ENCODE measurements around the gene TFPI. TPM values are rescaled to one million over a fixed set of nuclear protein-coding genes. Genes with fewer than 3 reads are reported as not detected.

TFPI gene
- total RNA-seq, 1 donor from 2014 or later = 56.6 TPM

DNA sequence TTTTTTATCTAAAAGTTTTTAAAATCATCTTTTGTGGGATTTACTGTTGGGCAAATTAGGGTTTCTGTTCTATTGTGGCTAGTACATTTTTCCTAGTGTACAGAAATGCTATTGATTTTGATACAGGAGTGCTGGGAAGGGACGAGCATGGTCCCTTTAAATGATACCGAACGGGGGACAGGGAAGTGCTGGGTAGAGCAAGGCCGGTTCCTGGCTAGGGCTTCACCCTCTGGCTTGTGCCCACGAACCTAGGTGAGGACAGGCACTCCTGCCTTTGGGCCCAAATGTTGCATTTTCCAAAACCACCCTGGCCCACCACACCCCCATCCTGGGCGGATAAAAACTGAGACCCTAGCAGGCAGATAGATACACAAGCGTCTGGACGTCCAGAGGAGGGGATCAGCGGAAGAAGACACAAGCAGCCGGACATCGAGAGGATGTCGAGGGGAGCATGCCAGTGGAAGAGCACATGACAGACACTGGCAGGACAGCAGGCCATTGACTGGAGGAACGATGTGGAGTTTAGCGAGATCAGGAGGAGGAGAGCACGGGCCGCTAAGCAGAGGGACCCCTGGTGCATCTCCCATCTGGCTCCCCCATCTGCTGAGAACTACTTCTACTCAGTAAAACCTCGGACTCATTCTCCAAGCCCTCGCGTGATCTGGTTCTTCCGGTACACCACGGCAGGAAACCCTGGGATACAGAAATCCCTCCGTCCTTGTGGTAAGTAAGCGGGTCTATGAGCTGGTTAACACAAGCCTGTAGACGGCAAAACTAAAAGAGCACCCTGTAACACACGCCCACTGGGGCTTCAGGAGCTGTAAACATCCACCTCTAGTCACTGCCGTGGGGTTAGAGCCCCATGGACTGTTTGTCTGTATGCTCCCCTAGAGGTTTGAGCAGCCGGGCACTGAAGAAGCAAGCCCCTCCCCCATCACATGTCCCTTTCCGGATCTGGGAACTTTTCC is 92.7 kb downstream of the TFPI start:
- no peaks in the 10 kb centered on the region for H3K36me3 ChIP-seq (ENCODE audit: insufficient read depth, low read length)
- H3K9me3 ChIP-seq (ENCODE audit: insufficient read depth, low read depth, low read length) = no peaks in the 10 kb centered on the region
- FAIRE-seq (no peak), DNase-seq (ENCODE audit: low read depth) (no peak)
- no peak overlapping the region for H3K27ac ChIP-seq (ENCODE audit: low read depth, low read length)
- H3K36me3 Mint-ChIP-seq (ENCODE audit: low read depth, unreplicated experiment) = no peaks in the 10 kb centered on the region
- H3K4me3 Mint-ChIP-seq (ENCODE audit: unreplicated experiment) = peak overlapping the region; percentile 68
- no peaks in the 10 kb centered on the region for H3K27me3 Mint-ChIP-seq (ENCODE audit: low read depth, unreplicated experiment)
- H3K9ac ChIP-seq (ENCODE audit: low read length) = no peak overlapping the region
- H4K20me1 ChIP-seq (ENCODE audit: insufficient read depth, low read length) = no peaks in the 10 kb centered on the region
- H3K9me3 Mint-ChIP-seq (ENCODE audit: unreplicated experiment) = no peaks in the 10 kb centered on the region
- H3K79me2 ChIP-seq (ENCODE audit: insufficient read depth, low read length) = no peaks in the 10 kb centered on the region
- no peaks in the 10 kb centered on the region for H3K4me1 Mint-ChIP-seq (ENCODE audit: low read depth, unreplicated experiment)
- no peaks in the 10 kb centered on the region for H3K4me1 ChIP-seq (ENCODE audit: insufficient read depth, low read length)
- H3K4me2 ChIP-seq (ENCODE audit: low read length) = no peak overlapping the region
- TF ChIP-seq, protein P1, sequence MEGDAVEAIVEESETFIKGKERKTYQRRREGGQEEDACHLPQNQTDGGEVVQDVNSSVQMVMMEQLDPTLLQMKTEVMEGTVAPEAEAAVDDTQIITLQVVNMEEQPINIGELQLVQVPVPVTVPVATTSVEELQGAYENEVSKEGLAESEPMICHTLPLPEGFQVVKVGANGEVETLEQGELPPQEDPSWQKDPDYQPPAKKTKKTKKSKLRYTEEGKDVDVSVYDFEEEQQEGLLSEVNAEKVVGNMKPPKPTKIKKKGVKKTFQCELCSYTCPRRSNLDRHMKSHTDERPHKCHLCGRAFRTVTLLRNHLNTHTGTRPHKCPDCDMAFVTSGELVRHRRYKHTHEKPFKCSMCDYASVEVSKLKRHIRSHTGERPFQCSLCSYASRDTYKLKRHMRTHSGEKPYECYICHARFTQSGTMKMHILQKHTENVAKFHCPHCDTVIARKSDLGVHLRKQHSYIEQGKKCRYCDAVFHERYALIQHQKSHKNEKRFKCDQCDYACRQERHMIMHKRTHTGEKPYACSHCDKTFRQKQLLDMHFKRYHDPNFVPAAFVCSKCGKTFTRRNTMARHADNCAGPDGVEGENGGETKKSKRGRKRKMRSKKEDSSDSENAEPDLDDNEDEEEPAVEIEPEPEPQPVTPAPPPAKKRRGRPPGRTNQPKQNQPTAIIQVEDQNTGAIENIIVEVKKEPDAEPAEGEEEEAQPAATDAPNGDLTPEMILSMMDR (IDR thresholded peaks at IDR 0.05; ENCODE audit: insufficient read depth, low read depth, low read length) = no peak
- TF ChIP-seq EZH2 (IDR thresholded peaks at IDR 0.05; ENCODE audit: insufficient read depth, low read length) = no peak
- no peak overlapping the region for H3K4me3 ChIP-seq (ENCODE audit: insufficient read depth, low read depth, low read length)
- H3K27me3 ChIP-seq (ENCODE audit: insufficient read depth, low read length) = no peaks in the 10 kb centered on the region
- H2AFZ ChIP-seq (ENCODE audit: low read depth, low read length) = no peak overlapping the region
- H3K27ac Mint-ChIP-seq (ENCODE audit: unreplicated experiment) = no peak overlapping the region

DNA sequence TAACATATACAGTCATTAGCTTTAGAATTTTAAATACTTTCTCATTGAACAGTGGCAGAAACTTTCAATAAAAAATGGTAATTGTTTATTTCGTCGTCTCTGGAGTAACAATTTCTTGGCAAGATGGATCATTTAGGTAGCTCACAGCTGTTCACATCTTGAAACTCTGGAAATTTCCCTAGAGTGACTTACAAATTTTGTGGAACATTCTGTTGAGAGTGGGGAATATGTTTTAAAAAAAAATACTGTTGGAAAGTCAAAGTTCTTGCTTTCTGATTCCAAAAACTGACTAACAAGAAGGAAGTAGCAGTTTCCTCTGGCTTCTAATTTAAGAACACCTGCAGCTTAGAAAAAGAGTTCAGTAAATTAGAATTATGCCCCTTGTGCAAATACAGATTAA is 95.0 kb downstream of the TFPI start:
- Histone ChIP-seq H3K79me2 (ENCODE audit: insufficient read depth, low read length) (no peaks in the 10 kb centered on the region), H3K36me3 (ENCODE audit: insufficient read depth, low read length) (no peaks in the 10 kb centered on the region), H3K9me3 (ENCODE audit: insufficient read depth, low read depth, low read length) (no peaks in the 10 kb centered on the region), H3K27me3 (ENCODE audit: insufficient read depth, low read length) (no peaks in the 10 kb centered on the region), H4K20me1 (ENCODE audit: insufficient read depth, low read length) (no peaks in the 10 kb centered on the region), H3K27ac (ENCODE audit: low read depth, low read length) (no peak overlapping the region), H3K4me1 (ENCODE audit: insufficient read depth, low read length) (no peaks in the 10 kb centered on the region), H2AFZ (ENCODE audit: low read depth, low read length) (no peak overlapping the region), H3K4me2 (ENCODE audit: low read length) (no peak overlapping the region), H3K4me3 (ENCODE audit: insufficient read depth, low read depth, low read length) (no peak overlapping the region), H3K9ac (ENCODE audit: low read length) (no peak overlapping the region)
- H3K36me3 Mint-ChIP-seq (ENCODE audit: low read depth, unreplicated experiment) = no peaks in the 10 kb centered on the region
- H3K4me3 Mint-ChIP-seq (ENCODE audit: unreplicated experiment) = no peak overlapping the region
- no peaks in the 10 kb centered on the region for H3K4me1 Mint-ChIP-seq (ENCODE audit: low read depth, unreplicated experiment)
- DNase-seq (ENCODE audit: low read depth) (no peak), FAIRE-seq (no peak)
- H3K27ac Mint-ChIP-seq (ENCODE audit: unreplicated experiment) = no peak overlapping the region
- no peaks in the 10 kb centered on the region for H3K27me3 Mint-ChIP-seq (ENCODE audit: low read depth, unreplicated experiment)
- no peaks in the 10 kb centered on the region for H3K9me3 Mint-ChIP-seq (ENCODE audit: unreplicated experiment)
- TF ChIP-seq EZH2 (IDR thresholded peaks at IDR 0.05; ENCODE audit: insufficient read depth, low read length) = no peak
- TF ChIP-seq, protein P1 (IDR thresholded peaks at IDR 0.05; ENCODE audit: insufficient read depth, low read depth, low read length) = no peak
